ENCODE data around the gene TTBK1.

GRCh38 chr6:43283905-43284304, 40.6 kb downstream of the TTBK1 start:
- TF ChIP-seq POLR2AphosphoS5 (IDR thresholded peaks at IDR 0.05) (no peak), CTCF (IDR thresholded peaks at IDR 0.05 in 8 of 11, conservative IDR thresholded peaks at IDR 0.05 in 3 of 11) (no peak), POLR2A (IDR thresholded peaks at IDR 0.05) (no peak)
